OCI-LY1 (cell line): ENCODE measurements around the gene STEEP1.

Source experiments
- CTCF ChIP-seq: fragments of 200-600 bp; sonication (generic), shearing (Covaris generic); IDR thresholded peaks from 2 replicates; pipeline ENCODE4 v1.5.1; 2017; ENCODE audit warnings: mild to moderate bottlenecking, antibody characterized with exemption, low read length, moderate library complexity, mixed read lengths
- EZH2 ChIP-seq: fragments of 200-600 bp; sonication (generic), shearing (Covaris generic); IDR thresholded peaks from 2 replicates; pipeline ENCODE4 v1.8.0; 2017; ENCODE audit warnings: borderline replicate concordance, mixed run types, mild to moderate bottlenecking, antibody characterized with exemption, low read length, moderate library complexity, mixed read lengths

- TF ChIP-seq EZH2 (no peak), CTCF (no peak)
Observed at GRCh38 chrX:119507206-119507605, 58.0 kb downstream of the STEEP1 start.
